NCI-H1930 (cell line): Measurements from ENCODE around the gene MED31.
"Not testable (repeated sequence)": the region's sequence is repeated elsewhere in the genome, so short reads cannot be mapped to it uniquely, and the experiment has no call there.

Experiments used
- DNase-seq, 2 experiments: peaks; one replicate each; lab custom pipeline; 2025; lab: John Stamatoyannopoulos, UW

MED31 gene

DNA sequence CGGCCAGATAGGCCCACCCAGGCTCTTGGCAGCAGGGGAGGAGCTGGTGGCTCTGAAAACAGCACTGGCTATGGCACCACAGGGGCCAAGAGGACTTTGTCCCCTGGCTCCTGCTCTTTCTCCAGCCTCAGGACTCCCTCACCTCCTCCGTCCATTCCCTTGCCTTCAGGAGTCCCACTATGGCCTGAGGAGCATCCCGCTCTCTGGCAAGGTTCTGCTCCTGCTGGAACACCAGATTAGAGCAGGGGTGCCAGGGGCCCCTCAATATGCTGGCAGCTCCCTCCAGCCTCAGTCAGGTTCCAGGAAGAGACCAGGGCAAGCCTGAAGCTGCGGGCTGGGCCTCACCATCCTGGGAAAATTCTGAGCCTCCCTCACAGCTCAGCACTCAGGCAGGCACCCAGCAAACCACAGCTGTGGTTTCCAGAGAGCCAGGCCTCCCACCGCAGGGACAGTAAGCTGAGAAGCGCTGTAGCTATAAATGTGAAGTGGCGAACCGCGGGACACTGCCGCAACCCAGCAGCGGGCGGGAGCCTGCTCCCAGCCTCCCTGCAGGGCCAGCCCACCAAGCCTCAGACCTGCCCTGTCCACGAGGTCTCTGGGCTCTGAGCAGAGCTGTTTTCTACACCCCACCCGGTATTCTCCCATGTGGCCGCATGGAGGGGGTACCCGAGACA lies 25.9 kb upstream of the MED31 start:
- DNase-seq: no peak

DNA sequence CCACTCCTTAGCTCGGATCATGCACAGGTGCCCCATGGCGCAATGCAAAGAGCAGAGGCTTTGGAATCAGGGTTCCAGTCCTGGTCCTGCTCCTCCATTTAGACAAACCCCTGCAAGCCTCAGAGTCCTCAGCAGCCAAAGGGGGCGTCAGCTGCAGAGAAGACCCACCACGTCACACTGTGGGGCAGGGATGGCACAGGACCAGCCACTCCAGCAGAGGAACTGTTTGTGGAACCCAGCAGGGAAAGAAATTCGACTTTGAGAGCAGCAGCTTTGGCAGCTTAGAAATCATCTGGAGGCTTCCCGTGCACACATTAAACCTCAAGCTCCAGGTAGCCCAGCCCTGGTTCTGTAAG lies 25.4 kb upstream of the MED31 start:
- DNase-seq: no peak

DNA sequence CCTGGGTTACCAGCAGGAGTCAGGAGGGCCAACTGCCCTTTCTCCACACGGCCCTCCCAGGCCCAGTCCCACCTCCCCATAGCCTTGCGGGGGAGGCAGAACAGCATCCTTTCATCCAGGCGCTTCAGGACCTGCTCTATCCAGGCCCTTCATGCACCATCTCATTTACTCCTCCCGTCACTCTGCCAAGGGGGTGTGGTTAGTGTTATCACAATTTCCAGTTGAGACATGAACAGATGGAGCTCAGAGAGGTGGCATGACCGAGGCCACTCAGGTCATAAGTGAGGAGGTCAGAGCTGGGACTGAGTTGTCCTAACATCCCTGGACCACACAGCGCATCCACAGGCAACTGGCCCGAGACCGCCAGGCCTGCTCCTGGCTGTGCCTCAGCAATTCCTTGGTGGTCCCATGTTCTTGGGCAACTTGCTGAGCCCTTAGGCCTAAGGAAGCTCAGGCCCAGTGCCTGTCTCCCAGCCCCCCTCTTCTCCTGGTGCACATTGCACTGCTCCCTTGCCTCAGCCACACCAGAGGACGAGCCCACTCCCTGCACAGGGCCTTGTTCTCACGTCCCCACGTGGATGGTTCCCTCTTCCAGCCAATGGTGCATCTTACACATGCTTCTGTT lies 23.9 kb upstream of the MED31 start:
- no peak for DNase-seq

DNA sequence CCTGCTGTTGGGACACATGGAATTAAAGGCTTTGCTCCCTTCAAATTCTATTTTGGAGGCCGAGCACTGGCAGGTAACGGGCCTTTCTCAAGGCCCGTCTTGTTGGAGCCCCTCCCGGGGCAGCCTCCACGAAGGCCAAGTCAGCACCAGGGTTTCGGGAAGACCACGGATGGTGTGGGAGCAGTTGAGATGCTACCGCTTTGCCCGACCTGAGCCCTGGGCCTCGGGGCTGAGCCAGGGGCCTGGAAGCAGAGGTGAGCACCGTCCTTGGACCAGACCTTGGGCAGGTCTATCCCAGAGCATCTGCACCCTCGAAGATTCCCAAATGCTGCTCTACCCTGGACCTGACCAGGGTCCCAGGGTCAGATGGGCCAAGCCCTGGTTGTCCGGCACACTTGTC lies 23.2 kb upstream of the MED31 start:
- DNase-seq: no peak

DNA sequence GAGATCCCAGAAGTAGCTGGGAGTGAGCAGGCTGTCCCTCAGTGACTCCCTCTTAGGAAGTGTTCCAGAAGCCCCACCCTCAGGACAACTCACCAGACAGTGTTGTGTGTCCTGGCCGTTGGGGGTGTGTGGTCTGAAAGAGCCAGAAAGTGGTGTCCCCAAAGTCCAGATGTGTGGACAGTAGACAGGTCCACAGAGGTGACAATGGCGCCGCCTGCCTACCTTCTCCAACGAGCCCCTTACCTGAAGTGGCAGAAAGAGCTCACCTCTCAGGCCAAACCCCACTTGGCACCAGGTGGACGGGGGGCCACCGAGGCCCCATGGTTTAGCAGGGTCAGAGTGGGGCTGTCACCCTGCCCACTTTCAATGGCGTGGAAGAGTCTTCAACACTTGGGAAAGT lies 20.0 kb upstream of the MED31 start:
- no peak for DNase-seq

DNA sequence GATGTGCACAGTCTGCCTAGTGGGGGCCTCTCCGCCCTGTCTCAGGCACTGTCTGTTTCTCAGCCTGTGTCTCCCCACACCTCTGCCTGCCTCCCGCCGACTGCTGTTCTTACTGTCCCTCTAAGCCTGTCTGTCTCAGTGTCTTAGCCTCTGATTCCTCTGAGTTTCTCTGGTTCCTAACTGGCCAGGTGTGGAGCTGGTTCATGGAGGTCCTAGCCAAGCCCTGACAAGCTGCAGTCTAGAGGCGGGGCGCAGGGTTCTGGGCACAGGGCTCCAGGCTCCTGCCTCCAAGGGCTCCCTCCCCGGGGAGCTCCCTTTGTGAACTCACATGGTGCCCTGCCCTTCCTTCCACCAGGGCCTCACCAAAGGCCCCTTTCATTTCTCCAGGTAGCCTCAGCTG lies 19.6 kb upstream of the MED31 start:
- no peak for DNase-seq

DNA sequence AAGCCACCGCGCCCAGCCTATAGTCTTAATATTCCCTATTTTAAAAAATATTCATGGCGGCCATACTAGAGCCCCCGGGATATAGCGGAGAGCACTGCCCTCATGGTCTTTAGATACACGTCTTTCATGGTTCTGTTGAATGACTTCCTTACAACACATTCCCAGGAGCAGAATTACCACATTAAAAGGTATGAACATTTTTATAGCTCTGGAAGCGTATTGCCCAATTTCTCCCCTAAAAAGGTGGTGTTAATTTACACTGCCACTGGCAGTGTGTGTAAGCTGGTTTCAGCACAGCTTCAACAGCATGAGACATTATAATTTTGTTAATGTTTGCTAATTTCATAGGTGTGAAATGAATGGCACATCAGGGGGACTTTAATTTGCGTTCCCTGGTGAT lies 19.2 kb upstream of the MED31 start:
- DNase-seq: no peak

DNA sequence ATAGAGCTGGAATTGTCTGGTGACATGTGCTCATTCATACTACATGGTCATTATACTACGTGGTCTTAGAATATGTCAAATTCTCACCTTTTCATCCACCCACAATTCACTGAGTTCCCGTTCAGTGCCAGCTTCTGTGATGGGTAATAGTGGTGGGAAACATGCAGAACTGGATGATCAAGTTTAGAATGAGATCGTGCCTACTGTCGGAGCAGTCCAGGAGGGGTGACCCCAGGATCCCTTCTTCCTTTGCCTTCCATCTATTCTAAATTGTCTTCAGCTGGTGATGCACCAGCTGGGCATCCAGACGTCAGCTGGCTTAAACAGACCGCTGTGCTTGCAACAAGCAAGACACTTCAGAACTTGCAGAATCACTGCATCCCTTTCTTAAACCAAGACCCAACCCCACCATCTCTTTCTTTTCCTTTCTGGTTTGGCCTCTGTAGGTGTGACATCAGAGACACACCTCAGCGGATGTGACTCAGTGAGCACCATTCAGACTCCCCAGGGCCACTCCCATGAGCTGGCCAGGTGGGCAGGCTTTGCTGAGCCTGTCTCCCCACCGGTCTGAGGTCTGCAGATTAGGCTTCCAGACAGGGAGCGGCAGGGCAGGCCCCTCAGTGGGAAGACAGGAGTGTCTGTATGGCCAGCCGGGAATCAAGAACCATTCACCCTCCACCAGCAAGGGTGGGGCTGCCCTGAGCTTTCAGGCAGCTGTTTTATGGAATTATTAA lies 18.2 kb upstream of the MED31 start:
- no peak for DNase-seq

DNA sequence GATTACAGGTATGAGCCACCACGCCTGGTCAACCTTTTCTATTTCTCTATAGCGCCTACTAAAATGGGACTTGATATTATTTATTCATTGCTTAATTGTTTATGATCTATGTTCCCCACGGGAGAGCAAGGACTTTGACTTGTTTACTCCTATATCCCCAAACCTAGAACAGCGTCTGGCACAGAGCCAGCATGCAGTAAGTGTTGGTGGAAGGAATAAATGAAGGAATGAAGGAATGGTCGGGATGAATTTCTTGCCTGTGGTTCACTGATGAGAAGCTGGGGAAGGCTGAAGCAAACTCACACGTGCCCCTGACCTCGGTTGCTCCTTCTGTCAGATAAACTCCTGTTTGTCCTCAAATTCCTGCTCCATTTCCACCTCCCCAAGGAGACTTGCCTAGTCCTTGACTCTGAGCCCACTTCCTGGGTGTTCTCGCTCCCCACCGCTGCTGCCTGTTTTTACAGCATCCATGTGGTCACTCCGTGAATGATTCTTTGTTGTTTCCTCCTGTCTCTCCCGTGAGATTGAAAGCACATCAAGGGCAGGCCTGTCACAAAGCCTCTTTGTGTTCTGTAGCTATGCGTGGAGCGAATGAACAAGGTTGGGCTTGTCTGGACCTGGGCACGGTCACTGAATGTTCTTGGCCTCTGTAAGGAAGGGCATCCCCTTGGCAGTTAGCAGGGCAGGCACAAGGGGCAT lies 17.5 kb upstream of the MED31 start:
- no peak for DNase-seq

DNA sequence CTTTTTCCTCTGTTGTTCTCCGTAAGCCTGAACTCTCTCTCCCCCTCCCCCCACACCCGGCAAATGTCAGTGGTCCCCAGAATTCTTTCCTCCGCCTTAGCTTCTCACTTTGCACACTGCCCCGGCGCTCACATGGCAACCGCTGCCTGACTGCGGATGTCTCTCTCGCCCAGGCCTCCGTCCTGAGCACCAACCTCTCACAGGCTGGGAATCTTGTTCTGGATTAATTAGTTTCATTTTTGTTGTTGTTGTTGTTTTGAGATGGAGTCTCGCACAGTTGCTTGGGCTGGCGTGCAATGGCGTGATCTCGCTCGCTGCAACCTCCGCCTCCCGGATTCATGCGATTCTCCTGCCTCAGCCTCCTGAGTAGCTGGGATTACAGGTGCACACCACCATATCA lies 16.8 kb upstream of the MED31 start:
- no peak for DNase-seq

DNA sequence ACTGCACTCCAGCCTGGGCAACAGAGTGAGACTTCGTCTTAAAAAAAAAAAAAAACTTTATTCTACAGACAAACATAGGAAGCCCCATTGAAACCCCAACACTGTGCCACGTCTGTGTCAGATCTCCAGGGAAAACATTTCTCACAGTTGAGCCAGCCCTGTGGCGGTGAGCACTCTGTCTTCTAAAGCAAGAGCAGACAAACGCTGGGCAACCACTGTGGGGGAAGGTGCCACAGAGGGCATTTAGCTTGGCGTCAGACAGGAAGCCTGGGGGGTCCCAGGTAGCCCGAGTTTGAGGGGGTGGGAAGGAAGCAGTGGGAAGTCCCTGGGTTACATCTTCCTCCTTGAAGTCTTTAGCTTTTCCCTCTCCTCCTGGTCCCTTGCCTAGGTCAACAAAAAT lies 16.1 kb upstream of the MED31 start:
- no peak for DNase-seq

DNA sequence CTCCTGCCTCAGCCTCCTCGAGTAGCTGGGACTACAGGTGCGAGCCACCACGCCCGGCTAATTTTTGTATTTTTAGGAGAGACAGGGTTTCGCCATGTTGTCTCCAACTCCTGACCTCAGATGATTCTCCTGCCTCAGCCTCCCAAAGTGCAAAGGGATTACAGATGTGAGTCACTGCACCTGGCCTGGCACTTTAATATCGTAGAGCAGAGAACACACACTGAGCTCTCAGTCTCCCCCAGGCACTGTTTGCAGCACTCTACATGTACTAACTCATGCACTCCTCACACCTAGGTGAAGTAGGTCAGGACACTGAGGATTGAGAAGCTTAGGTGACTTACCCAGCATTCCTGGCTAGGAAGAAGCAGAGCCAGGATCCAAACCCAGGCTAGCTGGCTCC lies 15.2 kb upstream of the MED31 start:
- DNase-seq: no peak

DNA sequence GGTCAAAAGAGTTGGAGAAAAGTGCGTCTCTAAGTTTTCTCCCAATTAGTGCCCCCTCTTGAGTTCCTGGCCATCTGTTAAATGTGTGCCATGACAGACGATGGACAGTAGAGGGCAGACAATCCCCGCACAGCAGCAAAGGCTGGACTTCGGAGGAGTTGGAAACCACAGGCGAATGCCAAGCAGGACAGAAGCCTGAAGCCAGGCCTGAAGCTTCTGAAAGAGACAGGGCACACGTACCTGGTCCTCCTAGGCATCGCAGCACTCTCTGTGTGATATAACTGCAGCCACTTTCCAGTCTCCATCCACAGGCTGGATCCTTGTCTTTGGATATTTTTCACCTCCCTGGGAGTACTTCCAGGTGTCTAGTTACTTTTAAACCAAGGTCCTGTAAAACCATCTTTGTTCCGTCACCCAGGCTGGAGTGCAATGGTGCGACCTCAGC lies 14.7 kb upstream of the MED31 start:
- peak; percentile 10 to 58 for DNase-seq

DNA sequence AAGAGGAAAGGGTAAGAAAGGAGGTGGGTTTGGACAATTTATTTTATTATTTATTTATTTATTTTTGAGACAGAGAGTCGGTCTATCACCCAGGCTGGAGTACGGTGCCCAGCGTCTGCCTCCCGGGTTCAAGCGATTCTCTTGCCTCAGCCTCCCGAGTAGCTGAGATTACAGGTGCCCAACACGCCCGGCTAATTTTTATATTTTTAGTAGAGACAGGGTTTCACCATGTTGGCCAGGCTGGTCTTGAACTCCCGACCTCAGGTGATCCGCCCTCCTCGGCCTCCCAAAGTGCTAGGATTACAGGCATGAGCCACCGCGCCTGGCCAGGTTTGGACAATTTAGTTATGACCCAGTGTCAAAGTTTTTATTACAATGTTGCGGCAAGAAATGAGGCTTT lies 11.8 kb upstream of the MED31 start:
- not testable (repeated sequence) for DNase-seq

DNA sequence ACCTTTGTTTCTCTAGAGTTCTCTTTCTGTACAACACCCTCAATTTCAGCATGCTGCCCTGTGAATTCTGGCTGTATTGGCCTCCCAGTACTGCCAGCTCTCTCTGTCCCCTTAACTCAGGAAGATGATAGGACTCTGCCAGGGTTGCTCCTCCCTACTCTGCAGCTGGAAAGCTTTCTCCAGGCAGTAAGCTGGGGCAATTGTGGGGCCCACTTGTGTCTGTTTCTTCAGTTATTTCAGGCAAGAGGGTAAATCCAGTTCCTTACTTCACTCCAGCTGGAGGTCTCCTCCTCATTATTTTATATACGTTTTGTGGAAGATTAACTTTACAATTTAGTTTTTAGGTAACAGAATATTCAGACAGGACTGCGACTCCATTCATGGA lies 10.1 kb upstream of the MED31 start:
- DNase-seq: no peak

DNA sequence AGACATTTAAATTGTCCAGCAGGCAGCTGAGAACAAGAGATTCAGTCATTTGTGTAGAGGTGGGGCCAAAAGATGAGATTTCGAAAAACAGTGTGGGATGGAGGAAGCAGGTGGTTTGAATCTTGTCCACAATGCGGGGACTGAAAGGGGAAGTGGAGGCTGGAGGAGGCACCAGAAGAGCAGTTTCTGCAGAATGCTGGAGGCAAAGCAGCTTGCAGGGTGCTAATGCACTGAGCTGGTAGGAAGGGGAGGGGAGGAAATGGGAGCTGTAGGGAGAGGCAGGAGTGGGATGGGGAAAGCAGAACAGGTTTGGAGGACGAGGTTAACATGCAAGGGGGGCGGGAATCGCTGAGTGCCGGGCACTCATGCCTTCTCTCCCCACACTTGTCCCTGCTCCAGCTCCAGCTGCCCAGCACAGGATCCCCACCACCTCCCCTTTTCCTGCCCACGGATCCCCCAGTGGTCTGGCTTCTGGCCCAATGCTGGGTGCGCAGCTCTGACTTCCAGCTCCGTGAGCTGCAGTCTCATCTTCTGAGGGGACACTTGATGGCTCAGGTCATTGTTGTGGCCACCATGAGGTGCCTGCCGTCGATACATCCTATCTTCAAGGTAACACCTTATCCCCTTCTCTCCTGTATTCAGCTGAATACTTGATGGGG lies 9.5 kb upstream of the MED31 start:
- no peak for DNase-seq

DNA sequence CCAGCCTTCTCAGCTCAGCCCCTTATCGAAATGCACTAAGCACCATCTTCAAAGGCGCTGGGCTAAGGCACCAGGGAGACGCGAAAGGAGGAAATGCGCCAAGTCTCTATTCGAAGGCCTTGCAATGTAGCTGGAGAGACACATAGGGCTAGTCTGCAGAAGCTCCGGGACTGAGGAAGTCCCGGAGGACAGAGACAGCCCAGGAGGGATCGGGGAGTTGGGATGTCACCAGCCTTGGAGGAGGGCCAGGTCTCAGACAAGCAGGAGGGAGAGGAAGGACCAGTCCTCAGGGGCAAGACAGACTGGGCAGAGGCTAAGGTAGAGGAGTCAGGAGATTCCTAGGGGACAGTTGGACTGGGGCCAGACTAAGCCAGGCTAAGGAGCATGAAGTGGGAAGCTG lies 8.7 kb upstream of the MED31 start:
- DNase-seq: no peak

DNA sequence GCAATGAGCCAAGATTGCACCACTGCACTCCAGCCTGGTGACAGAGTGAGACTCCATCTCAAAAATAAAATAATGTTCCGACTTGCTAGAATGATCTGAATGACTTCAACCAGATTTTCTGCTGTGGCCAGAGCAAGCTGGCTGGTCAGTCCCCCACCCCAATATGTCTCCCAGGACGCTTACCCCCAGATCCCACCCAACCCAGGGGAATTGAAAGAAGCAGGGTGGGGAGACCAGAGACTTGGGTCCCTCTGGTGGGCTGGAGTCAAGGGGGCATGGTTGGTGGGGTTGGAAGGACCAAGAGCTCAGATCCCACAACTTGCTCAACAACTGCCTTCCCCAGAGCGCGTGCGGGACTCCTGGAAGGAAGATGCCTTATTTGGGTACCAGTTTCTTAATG lies 7.0 kb upstream of the MED31 start:
- DNase-seq: not testable (repeated sequence)

DNA sequence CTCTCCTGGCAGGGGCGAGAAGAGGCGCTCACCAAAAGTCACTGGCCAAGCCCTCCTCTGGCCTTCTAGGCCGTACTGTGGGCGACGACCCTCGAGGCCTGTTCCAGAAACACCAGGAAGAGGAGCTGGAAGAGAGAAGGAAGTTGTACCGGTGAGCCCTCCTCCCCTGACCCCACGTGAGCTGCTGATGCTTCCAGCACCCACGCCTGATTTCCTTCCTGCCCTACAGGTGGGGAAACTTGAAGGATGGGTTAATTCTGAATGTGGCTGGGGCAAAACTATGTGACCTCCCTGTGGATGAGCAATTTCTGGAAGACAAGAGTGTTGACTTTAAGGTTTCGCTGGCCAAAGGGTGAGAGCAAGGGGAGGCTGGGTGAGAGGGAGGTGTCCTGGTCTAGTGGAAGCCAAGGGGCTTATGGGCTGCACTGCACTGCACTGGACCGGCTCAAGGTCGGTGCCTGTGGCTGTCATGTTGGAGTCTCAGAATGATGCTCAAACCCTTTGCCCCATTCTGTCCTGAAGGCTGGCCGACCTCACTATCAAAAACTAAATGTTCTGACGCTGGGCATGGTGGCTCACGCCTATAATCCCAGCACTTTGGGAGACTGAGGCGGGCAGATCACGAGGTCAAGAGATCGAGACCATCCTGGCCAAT lies 6.4 kb upstream of the MED31 start:
- no peak for DNase-seq

DNA sequence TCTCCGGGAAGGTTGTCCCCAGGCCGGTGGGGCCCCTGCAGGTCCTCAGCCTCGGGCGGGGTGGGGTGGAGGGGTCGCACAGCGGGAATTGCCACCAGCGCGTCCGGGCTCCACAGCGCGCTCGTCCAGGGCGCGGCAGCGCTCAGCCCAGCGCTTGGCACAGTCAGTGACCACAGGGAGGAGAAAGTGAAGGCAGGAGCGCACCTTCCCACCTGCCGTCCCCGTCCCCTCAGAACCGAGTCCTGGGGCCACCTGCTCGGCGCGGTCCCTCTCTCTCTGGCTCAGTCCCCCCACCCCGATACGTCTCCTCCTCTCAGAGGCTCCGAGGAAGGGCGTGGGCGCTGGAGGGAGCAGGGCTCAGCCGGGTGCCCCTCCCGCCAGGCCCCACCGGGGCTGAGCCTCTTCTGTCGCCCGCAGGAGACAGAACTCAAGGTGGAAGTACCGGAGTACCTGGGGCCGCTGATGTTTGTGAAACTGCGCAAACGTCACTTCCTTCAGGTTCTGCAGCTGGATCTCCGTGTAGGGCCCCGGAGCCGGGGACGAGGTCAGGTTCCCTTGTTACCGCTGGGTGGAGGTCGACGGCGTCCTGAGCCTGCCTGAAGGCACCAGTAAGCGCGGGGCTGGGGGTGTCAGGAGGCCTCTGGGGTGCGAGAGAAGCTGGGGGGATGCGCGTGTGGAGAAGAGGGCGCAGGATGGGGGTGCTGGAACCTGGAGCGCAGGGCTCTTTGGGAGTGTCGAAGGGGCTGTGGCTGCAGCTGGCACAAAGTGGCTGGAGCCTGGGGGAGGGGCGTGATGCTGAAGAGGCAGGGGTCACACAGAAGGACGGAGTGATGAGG lies 5.6 kb upstream of the MED31 start:
- DNase-seq: peak; percentile 29 to 59
